Brain microvascular endothelial cell (primary cell): ENCODE data around the gene TOP1.

Experiments used
- DNase-seq: peaks from one replicate; pipeline ENCODE4 v3.0.0-alpha.2; 2020
- H3K27ac ChIP-seq: fragments of 250-450 bp; sonication (Bioruptor Pico); 2 replicates; pipeline ENCODE4 v1.5.1; 2020; ENCODE audit warnings: mild to moderate bottlenecking, moderate library complexity
- H3K27me3 ChIP-seq: fragments of 250-450 bp; sonication (Bioruptor Pico); replicated peaks from 2 replicates; pipeline ENCODE4 v1.5.1; 2020; ENCODE audit warnings: mild to moderate bottlenecking
- H3K36me3 ChIP-seq: fragments of 250-450 bp; sonication (Bioruptor Pico); replicated peaks from 2 replicates; pipeline ENCODE4 v1.5.1; 2020; ENCODE audit warnings: mild to moderate bottlenecking
- H3K4me3 ChIP-seq: 2 replicates; pipeline ENCODE4 v1.5.1; 2011; ENCODE audit warnings: low read depth, mild to moderate bottlenecking, control low read depth, low read length, moderate library complexity
- CTCF ChIP-seq: IDR thresholded peaks from 2 replicates; pipeline ENCODE4 v1.5.1; 2011; ENCODE audit warnings: low read depth, mild to moderate bottlenecking, moderate library complexity, low read length, control low read depth, inconsistent platforms; ENCODE audit errors: missing control alignments
- in situ Hi-C: cut with HindIII; loops from 2 replicates; pipeline ENCODE4 v1.10.0; 2017; ENCODE audit warnings: low sequenced_read_pairs, low pct_ligation_motif_present

Gene TOP1

GRCh38 chr20:41041693-41042092 is 13.1 kb downstream of the TOP1 start:
- DNase-seq, result no peak
- no peaks in the 10 kb centered on the region for H3K27me3 ChIP-seq
- H3K36me3 ChIP-seq, result peaks cover 2% of the 10 kb centered on the region
- no peak overlapping the region for H3K27ac ChIP-seq
- no peak for TF ChIP-seq CTCF
- in situ Hi-C loops, result no loop called here
- no peak overlapping the region for H3K4me3 ChIP-seq

- Histone ChIP-seq H3K36me3 (peaks cover 2% of the 10 kb centered on the region), H3K27ac (no peak overlapping the region), H3K4me3 (no peak overlapping the region), H3K27me3 (no peaks in the 10 kb centered on the region)
- no peak for TF ChIP-seq CTCF
- in situ Hi-C loops, result no loop called here
- no peak for DNase-seq
Observed at GRCh38 chr20:41044409-41045062, 15.9 kb downstream of the TOP1 start.

DNA sequence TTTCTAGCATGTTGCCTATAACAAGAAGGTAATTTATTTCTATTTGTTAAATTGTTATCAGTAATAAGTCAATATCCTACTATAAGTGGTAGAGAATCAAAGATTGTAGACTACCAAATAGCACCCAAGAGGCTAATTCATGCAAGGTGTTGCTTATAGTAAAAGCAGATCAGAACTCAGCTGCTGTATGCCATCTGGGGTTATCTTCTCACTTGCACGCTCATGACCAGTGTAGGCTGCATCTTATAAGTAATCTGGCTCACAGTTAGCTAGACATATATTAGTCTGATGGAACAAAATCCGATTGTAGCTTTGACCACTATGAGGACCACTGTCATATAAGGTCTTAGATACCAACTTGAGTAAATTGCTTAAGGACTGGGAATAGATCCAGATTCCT is 17.0 kb downstream of the TOP1 start:
- no peak for DNase-seq
- peaks cover 2% of the 10 kb centered on the region for H3K36me3 ChIP-seq
- in situ Hi-C loops, result no loop called here
- no peak overlapping the region for H3K27ac ChIP-seq
- no peak overlapping the region for H3K4me3 ChIP-seq
- no peak for TF ChIP-seq CTCF
- H3K27me3 ChIP-seq, result no peaks in the 10 kb centered on the region

DNA sequence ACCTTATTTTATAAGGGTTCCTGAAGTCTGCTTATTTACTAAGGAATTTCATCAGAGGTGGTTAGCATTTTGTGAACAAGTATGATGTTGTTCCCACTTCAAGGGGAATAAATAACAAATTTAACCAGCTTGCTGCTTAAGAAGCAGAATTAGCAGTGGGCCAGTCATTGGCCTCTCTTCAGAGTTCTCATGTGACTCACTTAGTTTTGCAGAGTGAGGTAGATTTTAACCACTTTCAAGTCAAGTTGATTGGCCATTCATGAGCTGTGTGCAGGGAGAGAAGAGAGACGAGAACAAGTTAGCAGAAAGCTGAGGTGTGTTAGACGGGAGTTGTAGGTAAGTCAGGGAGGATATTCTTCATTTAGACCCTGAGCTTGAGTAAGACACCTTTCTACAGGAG is 18.1 kb downstream of the TOP1 start:
- peaks cover 2% of the 10 kb centered on the region for H3K36me3 ChIP-seq
- in situ Hi-C loops, result no loop called here
- H3K27ac ChIP-seq, result no peak overlapping the region
- TF ChIP-seq CTCF, result no peak
- no peak overlapping the region for H3K4me3 ChIP-seq
- no peaks in the 10 kb centered on the region for H3K27me3 ChIP-seq
- no peak for DNase-seq

DNA sequence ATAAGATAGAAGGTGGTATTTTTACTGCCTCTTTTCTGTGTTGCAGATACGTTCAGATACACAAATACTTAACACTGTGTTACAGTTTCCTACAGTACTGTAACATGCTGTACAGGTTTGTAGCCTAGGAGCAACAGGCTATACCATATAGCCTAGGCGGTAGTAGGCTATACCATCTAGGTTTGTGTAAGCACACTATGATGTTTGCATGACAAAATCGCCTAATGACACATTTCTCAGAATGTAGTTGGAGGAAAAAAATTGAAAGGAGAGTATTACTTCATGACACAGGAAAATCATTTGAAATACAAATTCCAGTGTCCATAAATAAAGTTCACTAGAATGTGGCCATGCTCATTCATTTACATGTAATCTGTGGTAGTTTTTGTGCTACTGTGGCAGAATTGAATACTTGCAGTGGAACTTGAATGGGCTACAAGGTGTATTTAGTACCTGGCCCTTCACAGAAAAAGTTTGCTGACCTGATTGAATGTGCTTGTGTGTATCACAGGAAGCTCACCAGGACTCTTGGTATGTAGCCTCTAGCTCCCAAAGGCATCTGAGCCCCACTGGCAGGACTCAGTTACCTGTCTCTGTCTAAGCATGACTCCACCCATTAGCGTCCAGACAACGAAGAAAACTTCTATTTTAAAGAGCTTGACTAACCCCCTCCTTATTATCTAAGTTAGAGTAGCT is 18.8 kb downstream of the TOP1 start:
- no peak overlapping the region for H3K4me3 ChIP-seq
- H3K27ac ChIP-seq, result no peak overlapping the region
- peaks cover 2% of the 10 kb centered on the region for H3K36me3 ChIP-seq
- TF ChIP-seq CTCF, result no peak
- no peaks in the 10 kb centered on the region for H3K27me3 ChIP-seq
- DNase-seq, result no peak
- in situ Hi-C loops, result no loop called here

- DNase-seq, result no peak
- TF ChIP-seq CTCF, result no peak
- Histone ChIP-seq H3K27ac (peak overlapping the region; percentile 23), H3K4me3 (peak overlapping the region; percentile 26), H3K36me3 (peaks cover 2% of the 10 kb centered on the region), H3K27me3 (no peaks in the 10 kb centered on the region)
- in situ Hi-C loops, result no loop called here
Observed at GRCh38 chr20:41047975-41048305, 19.3 kb downstream of the TOP1 start.
